GM12878 (cell line): ENCODE data around the gene ACOT12. TPM values are rescaled to one million over a fixed set of nuclear protein-coding genes. Genes with fewer than 3 reads are reported as not detected.

Experiments
- ATAC-seq: fragments of 200-7000 bp; cut with Tn5 transposase; 3 replicates; pipeline ENCODE4 v1.9.1; 2020; ENCODE audit warnings: mild to moderate bottlenecking, moderate library complexity
- BruUV-seq: library from RNA; stranded (reverse); fragments of 400-500 nt; replicated peaks from 2 replicates; lab custom pipeline; 2021; lab: Mats Ljungman, UMichigan
- CTCF ChIA-PET: fragments of 300-600 bp; sonication (Branson Sonifier 250); formaldehyde crosslinking; extraction: SDS; loops from one replicate; lab custom pipeline; 2021; ENCODE audit warnings: inconsistent platforms; lab: Yijun Ruan, JAX
- POLR2A ChIA-PET: fragments of 350-600 bp; formaldehyde crosslinking; extraction: SDS; loops from one replicate; lab custom pipeline; 2021; ENCODE audit warnings: inconsistent platforms; lab: Charles Lee
- RAD21 ChIA-PET: fragments of 300-600 bp; sonication (Branson Sonifier 250); formaldehyde crosslinking; loops from one replicate; lab custom pipeline; 2023; ENCODE audit warnings: antibody characterized with exemption; ENCODE audit not compliant: unreplicated experiment; lab: Charles Lee
- SMC1A ChIA-PET: fragments of 300-600 bp; sonication (Branson Sonifier 250); formaldehyde crosslinking; loops from one replicate; lab custom pipeline; 2023; ENCODE audit not compliant: unreplicated experiment, uncharacterized antibody; lab: Charles Lee
- DNase-seq: peaks from one replicate; pipeline ENCODE4 v3.0.0-alpha.2; 2011; ENCODE audit warnings: low read depth, low spot score
- FAIRE-seq: peaks from 3 replicates; lab custom pipeline; 2011; peaks lifted over from hg19 to GRCh38; lab: Jason Lieb, UNC
- H2AFZ ChIP-seq: 2 replicates; pipeline ENCODE4 v1.6.0; 2011; ENCODE audit warnings: low read depth, low read length, control low read depth; ENCODE audit not compliant: control insufficient read depth
- H3K27ac ChIP-seq: 2 replicates; pipeline ENCODE4 v1.5.1; 2011; ENCODE audit warnings: control low read depth; ENCODE audit not compliant: control insufficient read depth, insufficient read depth
- H3K27me3 ChIP-seq, 2 experiments: replicated peaks in 1 of 2; 2 replicates each; pipeline versions ENCODE4 v1.6.0 to v1.6.1; 2011; ENCODE audit warnings: low read length in 1 of 2; ENCODE audit not compliant: control insufficient read depth in 2 of 2, insufficient read depth in 2 of 2
- H3K36me3 ChIP-seq, 2 experiments: 2 replicates each; pipeline ENCODE4 v1.5.1; 2011; ENCODE audit warnings: low read length in 1 of 2; ENCODE audit not compliant: control insufficient read depth in 2 of 2, insufficient read depth in 2 of 2
- H3K4me1 ChIP-seq: 2 replicates; pipeline ENCODE4 v1.6.1; 2011; ENCODE audit warnings: mild to moderate bottlenecking, low read length, moderate library complexity, mixed read lengths; ENCODE audit not compliant: control insufficient read depth, insufficient read depth
- H3K4me2 ChIP-seq: 2 replicates; pipeline ENCODE4 v1.6.0; 2011; ENCODE audit warnings: control low read depth; ENCODE audit not compliant: control insufficient read depth, insufficient read depth
- H3K4me3 ChIP-seq: fragments of 200-600 bp; sonication (generic); 2 replicates; pipeline ENCODE4 v1.5.1; 2016
- H3K79me2 ChIP-seq: 2 replicates; pipeline ENCODE4 v1.6.0; 2011; ENCODE audit warnings: low read length; ENCODE audit not compliant: control insufficient read depth, insufficient read depth
- H3K9ac ChIP-seq: 2 replicates; pipeline ENCODE4 v1.8.0; 2011; ENCODE audit warnings: low read length, control low read depth, mixed read lengths; ENCODE audit not compliant: control insufficient read depth, insufficient read depth
- H3K9me3 ChIP-seq: replicated peaks from 3 replicates; pipeline ENCODE4 v1.5.1; 2011; ENCODE audit warnings: mild to moderate bottlenecking, low read length; ENCODE audit not compliant: control insufficient read depth, insufficient read depth
- H4K20me1 ChIP-seq: 2 replicates; pipeline ENCODE4 v1.6.0; 2011; ENCODE audit not compliant: control insufficient read depth, insufficient read depth
- E2F4 ChIP-seq: IDR thresholded peaks from 2 replicates; pipeline ENCODE4 v1.6.1; 2012; ENCODE audit warnings: low read depth, low read length, improper control_type of control experiment
- IKZF2 ChIP-seq, 2 experiments: fragments of 450-650 bp; IDR thresholded peaks; 2 replicates each; pipeline ENCODE4 v1.6.1; 2017; ENCODE audit warnings: mild to moderate bottlenecking in 2 of 2, moderate library complexity in 2 of 2
- POLR2AphosphoS5 ChIP-seq: IDR thresholded peaks from 2 replicates; pipeline ENCODE4 v1.6.1; 2011; ENCODE audit warnings: mild to moderate bottlenecking, low read length, inconsistent platforms
- TARDBP ChIP-seq: IDR thresholded peaks from 2 replicates; pipeline ENCODE4 v1.6.1; 2016; ENCODE audit warnings: borderline replicate concordance
- whole genome bisulfite sequencing: methylation state at CpG from one replicate; pipeline ENCODE4 v1.1.6; 2016; ENCODE audit warnings: low lambda C conversion rate; ENCODE audit not compliant: insufficient replicate concordance, insufficient coverage; ENCODE audit errors: missing lambda C conversion rate; 5-methylcytosine and 5-hydroxymethylcytosine counted together
- in situ Hi-C: fragments of 300-500 bp; cut with MboI; formaldehyde crosslinking; loops from 9 replicates; pipeline ENCODE4 v1.14.3; 2018; ENCODE audit warnings: mixed read lengths
- intact Hi-C: fragments of 100-400 bp; cut with micrococcal nuclease; formaldehyde crosslinking; loops from one replicate; pipeline ENCODE4 v1.14.2; 2022; ENCODE audit not compliant: unreplicated experiment
- polyA plus RNA-seq, 11 experiments: library from polyadenylated mRNA; depleted of rRNA in 4 of 11; unstranded in 6 of 11; stranded (reverse) in 5 of 11; fragments of >200 nt; fragmentation: Nextera tagmentation in 4 of 11; fragmentation: Illumina TruSeq in 1 of 11; extraction: Ambion mirVana in 4 of 11; extraction: Trizol in 1 of 11; gene quantifications; 1 replicate in 1 of 11; 2 replicates in 10 of 11; pipeline versions ENCODE4 v1.2.1 to v1.2.3, GENCODE V29; 2011 to 2016; ENCODE audit warnings: inconsistent platforms in 2 of 11, missing spikeins in 2 of 11, low read depth in 1 of 11
- total RNA-seq, 4 experiments: library from RNA; depleted of rRNA in 3 of 4; stranded (reverse); fragments of >200 nt in 3 of 4; fragmentation: Illumina TruSeq in 1 of 4; extraction: Trizol in 1 of 4; gene quantifications; 2 replicates each; pipeline versions ENCODE4 v1.2.1 to v1.2.3, GENCODE V29; 2013 to 2021

Gene ACOT12
- total and polyA plus RNA-seq, 10 of the 15 experiments (the other 5 are each of a cell fraction or from before 2014, with no cell fraction given): 0.08 TPM; not detected in 9

GRCh38 chr5:81302596-81302995, 91.3 kb downstream of the ACOT12 start:
- in situ Hi-C loops: no loop called here
- ChIA-PET SMC1A (interaction anchor here (0.5 to 1.2 kb wide), 4 partner anchors 9 to 476 kb away, joined by 3 to 4 read pairs (median 3); no protein-coding TSS in a partner anchor), POLR2A (interaction anchor here (0.6 to 1.1 kb wide), 3 partner anchors 44 to 1806 kb away, joined by 3 to 4 read pairs (median 3); no protein-coding TSS in a partner anchor), CTCF (interaction anchor here (0.9 to 5.6 kb wide), 11 partner anchors 10 to 924 kb away, joined by 3 to 40 read pairs (median 6); partner anchors contain the start of gene SSBP2), RAD21 (interaction anchor here (0.7 to 1.5 kb wide), 3 partner anchors 107 to 863 kb away, joined by 3 to 4 read pairs (median 3); no protein-coding TSS in a partner anchor)
- BruUV-seq: no TSS peak
- no peak for ATAC-seq
- H3K9me3 ChIP-seq: no peaks in the 10 kb centered on the region
- TF ChIP-seq TARDBP: no peak
- no peak for TF ChIP-seq E2F4
- TF ChIP-seq IKZF2 (IDR thresholded peaks at IDR 0.05): no peak
- TF ChIP-seq POLR2AphosphoS5: 0 out of 2 replicates have a peak, but pooled peaks have one; percentile 32
- peaks cover 10% of the 10 kb centered on the region for H3K79me2 ChIP-seq
- H3K4me2 ChIP-seq: peak overlapping the region; percentile 64
- H3K4me1 ChIP-seq: peaks cover 8% of the 10 kb centered on the region
- DNase-seq: no peak
- H3K4me3 ChIP-seq: peak overlapping the region; percentile 76
- H4K20me1 ChIP-seq: no peaks in the 10 kb centered on the region
- H3K9ac ChIP-seq: no peak overlapping the region
- FAIRE-seq: no peak
- no peaks in the 10 kb centered on the region for H3K27me3 ChIP-seq
- H2AFZ ChIP-seq: no peak overlapping the region
- no peaks in the 10 kb centered on the region for H3K36me3 ChIP-seq
- H3K27ac ChIP-seq: no peak overlapping the region
- WGBS: 84% methylated on average over 5 of the region's 5 CpGs
- intact Hi-C loops: loop anchor here (5.0 kb wide), 1 partner anchor 615 kb away; no protein-coding TSS in a partner anchor
